GM18505 (cell line): ENCODE data around the gene FGF13.

Experiments used
- ATAC-seq: cut with Tn5 transposase; IDR thresholded peaks from one replicate; pipeline ENCODE4 v1.9.1; 2021; ENCODE audit not compliant: unreplicated experiment
- POLR2A ChIP-seq: IDR thresholded peaks from 4 replicates; pipeline ENCODE4 v1.6.1; 2011; ENCODE audit warnings: borderline replicate concordance; ENCODE audit not compliant: insufficient read depth, insufficient read length; ENCODE audit errors: extremely low read depth

The FGF13 gene

DNA sequence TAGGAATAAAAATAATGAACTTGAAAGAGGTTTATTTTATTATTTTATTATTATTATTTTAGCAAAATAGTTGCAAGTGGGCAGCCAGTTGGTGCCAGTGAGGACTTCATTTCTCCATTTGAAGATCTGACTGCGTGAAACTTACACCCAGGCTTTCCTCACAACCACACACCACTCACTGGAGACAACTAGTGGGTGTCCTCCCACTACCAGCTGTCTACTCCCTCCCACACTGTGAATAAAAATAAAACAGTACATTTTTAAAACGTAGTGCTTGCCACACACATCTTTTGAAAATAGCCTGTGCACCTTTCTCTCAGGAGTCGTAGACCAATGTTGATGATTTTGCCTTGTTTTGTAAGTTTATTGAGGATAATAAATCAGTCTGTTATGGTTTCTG lies 7.4 kb downstream of the FGF13 start:
- TF ChIP-seq POLR2A = no peak
- no peak for ATAC-seq

DNA sequence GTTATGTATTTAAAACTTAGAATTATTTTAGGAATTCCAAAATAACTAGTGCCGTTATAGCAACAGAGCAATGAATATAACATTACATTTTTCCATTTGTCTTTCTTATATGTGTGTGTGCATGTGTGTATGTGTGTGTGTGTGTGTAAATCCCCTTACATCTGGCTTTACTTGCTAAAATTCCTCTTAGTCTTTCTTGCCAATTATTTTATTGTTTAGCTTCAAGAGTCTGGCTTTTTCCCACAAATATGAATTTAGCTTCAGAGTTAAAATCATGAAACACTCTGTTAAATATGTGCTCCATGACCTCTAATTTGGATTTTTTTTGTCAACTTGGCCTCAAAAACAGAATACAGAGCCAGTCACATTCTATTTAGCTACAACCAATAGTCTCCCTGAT lies 18.9 kb downstream of the FGF13 start:
- no peak for TF ChIP-seq POLR2A
- no peak for ATAC-seq

DNA sequence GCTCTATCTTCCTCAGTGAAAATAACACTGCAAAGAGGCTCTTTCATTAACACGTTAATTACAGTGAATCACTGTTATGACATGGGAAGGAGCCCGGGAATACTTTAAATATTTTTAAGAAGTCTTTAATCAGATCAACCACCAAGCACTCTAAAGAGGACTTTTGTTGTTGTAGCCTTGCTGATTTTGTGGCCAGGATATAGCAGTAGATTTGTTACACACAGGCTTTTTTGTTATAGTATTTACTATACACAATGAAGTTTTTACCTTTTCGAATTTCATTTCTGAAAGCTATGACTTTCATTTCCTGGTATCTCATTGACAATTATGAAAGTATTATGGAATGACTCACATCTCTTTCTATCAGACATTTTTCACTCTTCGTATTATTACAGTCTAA lies 20.3 kb downstream of the FGF13 start:
- no peak for TF ChIP-seq POLR2A
- no peak for ATAC-seq

DNA sequence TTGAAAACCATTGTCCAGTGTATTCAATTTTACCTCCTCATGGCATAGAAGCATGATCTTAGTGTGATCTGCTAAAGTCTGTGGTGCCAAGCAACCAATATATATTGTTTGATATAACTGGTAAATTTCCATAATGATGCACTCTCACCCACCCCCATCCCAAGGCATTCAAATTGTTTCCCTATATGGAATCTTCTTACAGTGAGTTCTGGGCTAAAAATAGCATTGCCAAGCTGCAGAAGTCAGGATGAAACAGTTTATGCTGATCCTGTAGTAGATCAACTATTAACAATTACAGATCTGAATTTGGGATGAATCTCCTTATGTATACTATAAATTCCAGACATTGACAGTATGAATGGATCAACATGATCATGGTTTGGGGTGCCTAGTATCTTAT lies 20.9 kb downstream of the FGF13 start:
- ATAC-seq = no peak

DNA sequence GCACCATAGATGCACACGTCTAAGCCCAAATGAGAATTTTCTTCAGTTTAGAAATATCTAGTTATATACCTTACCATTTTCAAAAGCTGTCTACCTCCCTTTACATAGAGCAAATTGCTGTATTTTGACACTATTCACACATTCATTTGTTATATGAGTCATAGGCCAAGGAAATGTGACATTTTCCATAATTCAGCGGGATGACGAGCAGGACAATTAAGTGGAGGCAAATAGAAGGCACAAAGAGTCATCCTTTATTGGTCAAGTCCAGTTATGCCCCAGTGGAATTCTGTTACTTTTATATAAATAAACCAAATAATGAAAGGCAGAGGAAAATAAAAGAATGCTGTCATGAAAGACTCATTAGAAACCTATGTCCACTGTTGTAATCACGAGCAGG lies 27.9 kb downstream of the FGF13 start:
- ATAC-seq = no peak

More for the DNA sequence above, 20.9 kb downstream of the FGF13 start:
- TF ChIP-seq POLR2A = no peak

DNA sequence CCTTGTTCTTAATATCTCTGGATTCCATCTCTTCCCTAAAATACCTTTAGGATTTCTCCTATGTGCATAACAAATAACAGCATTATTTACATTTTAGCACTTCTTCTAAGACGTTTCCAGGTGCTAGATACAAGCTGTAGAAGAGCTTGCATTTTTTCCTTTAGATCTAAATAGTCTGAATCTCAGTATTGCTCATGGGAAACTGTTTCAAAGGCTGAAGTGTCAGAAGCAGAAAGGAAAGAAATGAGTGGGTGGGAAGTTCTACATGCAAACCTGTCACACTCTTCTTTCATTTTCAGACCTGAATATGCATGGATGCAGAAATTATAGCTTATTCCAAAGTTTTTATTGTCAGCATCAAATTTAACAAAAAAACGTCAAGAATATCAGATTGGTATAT lies 41.8 kb downstream of the FGF13 start:
- ATAC-seq = no peak
- TF ChIP-seq POLR2A = no peak

More for the DNA sequence above, 27.9 kb downstream of the FGF13 start:
- no peak for TF ChIP-seq POLR2A

DNA sequence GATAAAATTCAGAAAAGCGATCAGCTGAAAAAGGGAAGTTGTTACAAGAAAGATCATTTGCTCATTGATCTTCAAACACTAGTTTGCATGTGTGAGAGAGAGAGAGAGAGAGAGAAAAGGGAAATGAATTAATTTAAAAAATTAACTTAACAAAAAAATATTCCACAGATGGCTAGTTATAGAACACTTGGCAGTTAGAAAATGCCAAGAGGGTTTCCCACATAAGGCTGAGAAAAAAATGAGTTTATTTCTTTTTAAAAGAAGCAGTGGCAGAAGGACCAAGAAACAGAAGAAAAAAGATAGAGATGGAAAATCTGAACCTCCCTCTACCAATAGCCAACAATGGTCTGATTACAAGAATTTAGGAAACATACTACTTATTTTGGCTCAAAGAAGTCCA lies 47.1 kb downstream of the FGF13 start:
- no peak for TF ChIP-seq POLR2A
- ATAC-seq = no peak

DNA sequence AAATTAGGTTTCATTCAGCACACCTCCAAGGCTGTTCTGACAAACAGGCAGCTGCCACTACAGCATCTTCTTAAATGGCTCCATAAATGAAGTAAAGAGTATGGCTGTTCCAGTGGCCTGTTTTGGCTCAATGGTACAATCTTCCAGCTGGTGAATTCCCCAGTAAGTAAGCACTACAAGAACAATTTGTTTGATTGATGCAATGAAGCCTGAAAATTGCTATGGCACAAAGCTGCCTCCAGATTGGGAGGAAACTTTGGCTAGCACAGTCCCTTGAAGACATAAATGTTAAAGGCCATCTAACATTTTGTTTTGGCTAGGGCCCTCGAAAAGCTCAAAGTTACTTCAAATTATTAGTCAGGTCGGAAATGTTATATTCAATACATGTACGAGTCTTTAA lies 47.5 kb downstream of the FGF13 start:
- ATAC-seq = no peak
- TF ChIP-seq POLR2A = no peak

DNA sequence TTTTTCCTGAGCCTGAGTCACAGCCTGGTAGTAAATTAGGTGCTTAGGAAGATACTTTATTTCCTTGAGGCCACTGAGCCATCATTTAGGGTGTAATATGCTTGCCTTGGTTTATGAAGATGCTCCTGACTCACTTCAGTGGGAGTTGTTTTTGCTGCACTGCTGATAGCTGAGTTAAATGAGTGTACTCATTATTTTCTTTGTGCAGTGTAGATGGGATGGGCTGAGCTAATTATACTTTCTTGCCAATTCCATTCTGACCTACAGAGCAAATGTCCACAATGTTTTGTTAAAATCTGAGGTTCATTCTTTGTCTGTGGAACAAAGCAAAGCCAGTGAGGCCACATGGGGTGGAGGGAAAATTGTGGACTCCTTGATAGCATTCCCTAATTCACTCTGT lies 60.0 kb downstream of the FGF13 start:
- ATAC-seq = no peak
- TF ChIP-seq POLR2A = no peak

DNA sequence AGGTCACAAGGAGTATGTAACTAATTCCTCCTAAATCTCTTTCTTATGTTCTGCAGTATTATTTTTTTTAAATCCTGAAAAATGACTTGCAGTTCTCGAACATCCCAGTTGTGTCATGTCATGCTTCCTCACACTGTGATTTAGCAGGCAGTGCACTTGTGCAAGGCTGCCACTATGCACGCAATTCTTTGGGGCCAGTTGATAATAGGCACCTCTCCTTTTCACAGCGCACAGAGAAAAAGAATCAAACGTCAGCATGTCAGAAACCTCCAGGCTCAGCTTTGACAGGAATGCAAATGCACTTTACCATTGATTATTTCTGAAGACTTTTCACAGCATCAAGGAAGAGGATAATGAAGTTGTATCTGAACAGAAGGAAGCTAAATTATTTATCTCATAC lies 62.9 kb downstream of the FGF13 start:
- ATAC-seq = no peak
- TF ChIP-seq POLR2A = no peak

DNA sequence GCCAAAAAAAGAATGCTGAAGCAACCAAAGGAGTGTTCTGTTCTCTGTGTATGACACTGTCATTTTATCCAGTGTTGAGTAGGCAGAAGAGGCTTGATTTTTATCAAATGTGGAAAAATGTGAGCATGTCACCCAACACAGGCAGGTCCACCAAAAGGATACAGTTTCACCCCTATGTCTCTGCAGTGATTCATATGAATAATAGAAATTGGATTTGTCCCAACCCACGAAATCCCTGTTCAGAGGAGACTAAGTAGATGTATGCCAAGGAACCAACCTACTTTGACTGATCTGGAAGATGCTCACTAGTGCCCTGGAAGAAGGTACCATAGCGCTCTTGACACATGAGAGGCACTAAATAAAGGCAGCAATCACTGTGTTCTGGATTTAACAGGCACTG lies 72.5 kb downstream of the FGF13 start:
- no peak for TF ChIP-seq POLR2A
- no peak for ATAC-seq
